GM13977 (cell line): ENCODE measurements around the gene CYB5R3.
"Not testable (repeated sequence)": the region's sequence is repeated elsewhere in the genome, so short reads cannot be mapped to it uniquely, and the experiment has no call there.

ENCODE experiments used
- DNase-seq: peaks from one replicate; pipeline ENCODE4 v3.0.0; 2012; ENCODE audit warnings: low spot score
- in situ Hi-C: fragments of 300-500 bp; cut with MboI; formaldehyde crosslinking; loops from one replicate; pipeline ENCODE4 v1.12.0; 2022; ENCODE audit warnings: low sequenced_read_pairs, low pct_unique_long_range_greater_than_20kb, mixed read lengths, inconsistent platforms; ENCODE audit not compliant: unreplicated experiment
- TF ChIP-seq, protein P1 (sequence below): IDR thresholded peaks from 2 replicates; pipeline ENCODE4 v1.5.1; 2012; ENCODE audit warnings: mild to moderate bottlenecking, control low read depth; ENCODE audit not compliant: insufficient read depth; ENCODE audit errors: extremely low read depth, missing control alignments

The CYB5R3 gene

DNA sequence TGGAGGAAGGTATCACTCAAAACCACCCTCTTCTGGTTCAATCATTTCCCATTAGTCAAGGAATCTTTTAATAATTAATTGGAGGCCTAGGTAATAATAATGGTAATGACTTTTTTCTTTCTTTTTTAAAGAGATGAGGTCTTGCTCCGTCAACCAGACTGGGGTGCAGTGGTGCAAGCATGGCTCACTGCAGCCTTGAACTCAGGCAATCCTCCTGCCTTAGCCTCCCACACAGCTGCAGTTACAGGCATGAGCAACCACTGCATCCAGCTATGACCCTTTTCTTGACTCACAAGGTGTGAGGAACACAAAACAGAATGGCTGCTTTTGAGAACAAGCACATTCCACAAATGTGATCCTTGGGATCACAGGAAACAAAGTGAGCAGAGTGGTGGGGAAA is 38.1 kb downstream of the CYB5R3 start:
- TF ChIP-seq, protein P1, sequence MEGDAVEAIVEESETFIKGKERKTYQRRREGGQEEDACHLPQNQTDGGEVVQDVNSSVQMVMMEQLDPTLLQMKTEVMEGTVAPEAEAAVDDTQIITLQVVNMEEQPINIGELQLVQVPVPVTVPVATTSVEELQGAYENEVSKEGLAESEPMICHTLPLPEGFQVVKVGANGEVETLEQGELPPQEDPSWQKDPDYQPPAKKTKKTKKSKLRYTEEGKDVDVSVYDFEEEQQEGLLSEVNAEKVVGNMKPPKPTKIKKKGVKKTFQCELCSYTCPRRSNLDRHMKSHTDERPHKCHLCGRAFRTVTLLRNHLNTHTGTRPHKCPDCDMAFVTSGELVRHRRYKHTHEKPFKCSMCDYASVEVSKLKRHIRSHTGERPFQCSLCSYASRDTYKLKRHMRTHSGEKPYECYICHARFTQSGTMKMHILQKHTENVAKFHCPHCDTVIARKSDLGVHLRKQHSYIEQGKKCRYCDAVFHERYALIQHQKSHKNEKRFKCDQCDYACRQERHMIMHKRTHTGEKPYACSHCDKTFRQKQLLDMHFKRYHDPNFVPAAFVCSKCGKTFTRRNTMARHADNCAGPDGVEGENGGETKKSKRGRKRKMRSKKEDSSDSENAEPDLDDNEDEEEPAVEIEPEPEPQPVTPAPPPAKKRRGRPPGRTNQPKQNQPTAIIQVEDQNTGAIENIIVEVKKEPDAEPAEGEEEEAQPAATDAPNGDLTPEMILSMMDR, result no peak
- DNase-seq, result no peak
- in situ Hi-C loops, result no loop called here

DNA sequence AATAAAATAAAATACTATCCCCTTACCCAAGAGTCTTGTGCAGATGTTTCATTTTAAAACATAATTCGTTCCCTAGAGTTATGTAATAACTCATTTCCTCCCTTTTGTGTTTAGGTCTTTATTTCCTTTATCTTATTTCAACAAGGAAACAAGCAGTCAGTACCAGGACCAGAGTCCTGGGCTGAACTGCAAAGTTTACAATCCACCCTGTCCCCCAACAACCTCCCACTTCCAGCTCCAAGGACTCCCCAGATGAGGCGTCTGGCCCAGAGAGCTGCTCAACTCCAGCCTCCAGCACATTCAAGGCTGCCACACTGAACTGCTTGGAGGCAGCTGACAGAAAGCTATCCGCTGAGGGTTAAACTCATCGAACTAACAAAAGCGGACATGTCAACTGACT is 39.0 kb downstream of the CYB5R3 start:
- TF ChIP-seq, protein P1, result no peak
- DNase-seq, result no peak
- in situ Hi-C loops, result no loop called here

DNA sequence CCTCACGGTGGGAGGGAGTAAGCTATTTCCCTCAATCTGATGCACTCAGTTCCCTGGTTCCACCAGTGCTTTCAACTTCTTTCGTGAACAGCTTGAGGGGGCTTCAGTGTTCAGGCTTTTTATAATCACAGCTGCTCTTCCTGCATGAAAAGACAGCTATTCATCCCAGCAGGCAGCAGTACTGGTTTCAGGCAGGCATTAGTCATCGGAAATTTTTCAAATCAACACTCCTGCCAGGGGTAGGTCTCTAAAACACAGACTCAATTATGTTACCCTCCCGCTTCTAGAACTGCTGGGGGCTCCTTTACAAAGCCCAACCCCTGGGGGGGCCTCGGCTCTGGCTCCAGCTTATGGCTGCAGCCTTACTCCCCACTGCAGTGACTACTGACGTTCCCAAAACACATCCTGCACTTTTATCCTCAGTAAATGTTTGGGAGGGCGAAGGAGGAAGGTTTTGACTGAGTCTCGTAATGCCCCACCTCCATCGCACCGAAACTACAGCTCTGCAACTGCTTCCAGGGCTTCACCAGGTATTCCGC is 40.3 kb downstream of the CYB5R3 start:
- DNase-seq, result no peak
- in situ Hi-C loops, result no loop called here
- TF ChIP-seq, protein P1, result no peak

DNA sequence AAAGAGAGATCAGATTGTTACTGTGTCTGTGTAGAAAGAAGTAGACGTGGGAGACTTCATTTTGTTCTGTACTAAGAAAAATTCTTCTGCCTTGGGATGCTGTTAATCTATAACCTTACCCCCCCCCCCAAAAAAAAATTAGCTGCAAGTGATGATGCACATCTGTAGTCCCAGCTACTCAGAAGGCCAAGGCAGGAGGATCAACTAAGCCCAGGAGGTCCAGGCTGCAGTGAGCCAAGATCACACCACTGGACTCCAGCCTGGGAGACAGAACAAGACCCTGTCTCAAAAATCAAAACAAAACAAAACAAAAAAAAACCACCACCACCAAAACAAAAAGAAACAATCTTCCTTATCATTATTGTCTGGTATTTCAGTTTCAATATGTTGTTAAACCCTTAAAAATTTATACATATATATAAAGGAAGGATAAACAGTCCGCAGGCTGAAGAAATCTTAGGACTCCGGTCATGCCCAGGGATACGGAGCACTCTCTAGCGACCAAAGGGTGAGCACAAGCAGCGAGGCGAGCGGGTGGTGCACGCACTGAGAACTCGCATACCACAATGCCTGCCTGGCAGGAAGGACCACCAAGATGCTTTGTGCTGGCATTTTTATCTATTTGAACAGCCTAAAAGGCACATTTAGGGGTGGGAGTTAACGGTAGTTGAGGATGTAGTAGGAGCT is 40.9 kb downstream of the CYB5R3 start:
- in situ Hi-C loops, result no loop called here
- no peak for DNase-seq
- TF ChIP-seq, protein P1, result no peak

DNA sequence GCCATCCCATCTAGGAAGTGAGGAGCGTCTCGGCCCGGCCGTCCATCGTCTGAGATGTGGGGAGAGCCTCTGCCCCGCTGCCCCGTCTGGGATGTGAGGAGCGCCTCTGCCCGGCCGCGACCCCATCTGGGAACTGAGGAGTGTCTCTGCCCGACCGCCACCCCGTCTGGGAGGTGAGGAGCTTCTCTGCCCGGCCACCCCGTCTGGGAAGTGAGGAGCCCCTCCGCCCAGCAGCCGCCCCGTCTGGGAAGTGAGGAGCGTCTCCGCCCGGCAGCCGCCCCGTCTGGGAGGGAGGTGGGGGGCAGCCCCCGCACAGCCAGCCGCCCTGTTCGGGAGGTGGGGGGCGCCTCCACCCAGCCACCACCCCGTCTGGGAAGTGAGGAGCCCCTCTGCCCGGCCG is 41.6 kb downstream of the CYB5R3 start:
- DNase-seq, in situ Hi-C loops: not testable (repeated sequence)

DNA sequence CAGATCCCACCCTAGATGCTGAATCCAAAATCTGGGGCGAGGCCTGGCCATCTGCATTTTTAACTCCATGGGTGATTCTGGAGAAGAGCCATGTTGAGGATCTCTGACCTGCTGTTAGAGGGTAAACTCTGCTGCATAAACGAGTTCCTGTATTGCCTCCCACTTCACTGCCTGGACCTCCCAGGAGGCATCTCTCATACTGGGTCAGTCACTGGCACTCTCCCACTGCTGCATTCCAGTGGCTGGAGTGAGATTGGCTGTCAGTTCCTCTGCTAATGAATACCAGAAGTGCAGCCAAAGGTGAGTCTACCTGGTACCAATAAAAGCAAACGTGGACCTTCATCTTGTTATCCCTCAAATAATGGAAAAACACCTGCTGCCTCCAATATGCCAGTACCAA is 44.8 kb downstream of the CYB5R3 start:
- TF ChIP-seq, protein P1, result no peak
- in situ Hi-C loops, result no loop called here
- DNase-seq, result no peak

DNA sequence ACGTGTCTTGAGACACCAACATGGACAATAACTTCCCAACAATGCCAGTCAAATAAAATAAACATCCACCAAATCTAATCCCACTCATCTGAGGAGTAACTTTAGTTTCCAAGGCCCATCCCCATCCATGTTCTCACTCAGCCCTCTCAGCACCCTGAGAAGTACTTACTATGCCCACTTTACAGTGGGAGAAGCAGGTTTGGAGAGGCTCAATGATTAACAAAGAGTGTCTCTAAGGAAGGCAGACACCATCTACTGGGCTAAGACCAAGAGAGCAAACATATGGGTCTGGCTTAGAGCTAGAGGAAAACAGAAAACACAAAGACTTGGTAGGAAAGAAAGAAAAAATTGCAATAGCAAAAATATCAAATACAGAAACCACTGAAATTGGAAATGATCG is 45.8 kb downstream of the CYB5R3 start:
- in situ Hi-C loops, result no loop called here
- TF ChIP-seq, protein P1, result no peak
- DNase-seq, result no peak
